Airway epithelial cell (primary cell): ENCODE measurements around the gene ZNF728. TPM values are rescaled to one million over a fixed set of nuclear protein-coding genes. Genes with fewer than 3 reads are reported as not detected.

Source experiments
- total RNA-seq: library from RNA; depleted of rRNA; stranded (reverse); fragments of >200 nt; gene quantifications from 2 replicates; pipeline ENCODE4 v1.2.3, GENCODE V29; 2015

Gene ZNF728
- total RNA-seq: not detected in 2 replicates

DNA sequence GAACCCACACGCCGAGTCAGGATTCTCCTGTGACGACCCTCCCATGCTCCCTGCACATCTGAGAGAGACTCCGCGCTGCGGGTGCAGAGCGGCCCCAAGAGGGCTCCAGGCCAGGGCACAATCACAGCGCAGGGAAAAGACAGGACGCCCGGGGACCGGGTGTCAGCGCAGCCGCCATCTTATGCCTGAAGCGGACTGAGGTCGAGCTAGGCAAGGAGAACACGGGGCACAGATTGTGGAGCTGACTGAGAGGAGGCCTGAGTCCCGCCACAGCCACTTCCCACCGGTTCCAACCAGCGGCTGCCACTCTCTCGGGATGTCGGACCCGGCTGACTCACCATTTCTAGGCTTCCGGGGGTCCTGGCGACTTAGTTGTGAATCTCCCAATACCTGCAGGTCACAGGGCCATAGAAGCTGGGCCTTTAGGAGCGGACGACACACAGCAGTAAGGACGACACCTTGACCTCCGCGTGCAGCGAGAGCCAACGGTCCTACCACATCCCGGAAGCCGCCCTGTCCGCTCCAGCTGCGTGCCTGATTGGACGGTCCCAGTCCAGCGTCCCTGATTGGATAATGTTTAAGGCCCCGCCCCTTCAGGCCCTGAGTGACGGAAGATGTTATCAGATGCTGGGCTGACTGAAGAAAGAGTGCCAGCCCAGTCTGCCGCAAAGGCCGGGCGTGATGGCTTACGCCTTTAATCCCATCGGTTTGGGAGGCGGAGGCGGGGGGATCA, at the start of gene ZNF728:
TSS of gene ZNF728 (minus strand) at position 487 of the 733 bp plus-strand sequence. CDS start at position 341, 146 bp downstream.

Other genes starting within 250 kb of the ZNF728 start
- gene ZNF99, start 219.0 kb downstream of the ZNF728 start, total RNA-seq: not detected in 2 replicates
- gene ZNF723, start 170.9 kb downstream of the ZNF728 start, total RNA-seq: not detected in 2 replicates
- 1.2 and 1.4 TPM in 2 replicates for gene ZNF730, start 113.8 kb upstream of the ZNF728 start, total RNA-seq
- gene ZNF724, start 247.2 kb upstream of the ZNF728 start, total RNA-seq: 5.0 and 6.3 TPM in 2 replicates